Loucy (cell line): ENCODE results near the gene RABL6.
A peak's percentile ranks its signal among the peaks of the same experiment; 100 is the strongest.

Source experiments
- H2AFZ ChIP-seq: fragments of 200-600 bp; sonication (generic); 2 replicates; pipeline ENCODE4 v1.6.0; 2016; ENCODE audit warnings: antibody characterized with exemption, mild to moderate bottlenecking, low read length, moderate library complexity
- H3F3A ChIP-seq: fragments of 200-600 bp; 2 replicates; pipeline ENCODE4 v1.6.0; 2016; ENCODE audit warnings: antibody characterized with exemption, low read depth, mild to moderate bottlenecking
- H3K27me3 ChIP-seq: fragments of 200-600 bp; sonication (generic); 2 replicates; pipeline ENCODE4 v1.6.1; 2014; ENCODE audit warnings: low read length, mild to moderate bottlenecking; ENCODE audit not compliant: insufficient read depth, poor library complexity, severe bottlenecking
- H3K36me3 ChIP-seq: fragments of 200-600 bp; sonication (generic); 2 replicates; pipeline ENCODE4 v1.6.1; 2016; ENCODE audit warnings: low read length; ENCODE audit not compliant: insufficient read depth
- H3K4me1 ChIP-seq: fragments of 200-600 bp; sonication (generic); 2 replicates; pipeline ENCODE4 v1.5.1; 2014; ENCODE audit warnings: low read length, mild to moderate bottlenecking; ENCODE audit not compliant: insufficient read depth, poor library complexity, severe bottlenecking
- H3K4me2 ChIP-seq: fragments of 200-600 bp; sonication (generic); 2 replicates; pipeline ENCODE4 v1.6.0; 2014; ENCODE audit warnings: antibody characterized with exemption, low read length, low read depth, mild to moderate bottlenecking; ENCODE audit not compliant: poor library complexity, severe bottlenecking
- H3K4me3 ChIP-seq: fragments of 200-600 bp; sonication (generic); 2 replicates; pipeline ENCODE4 v1.5.1; 2014; ENCODE audit warnings: low read length, mild to moderate bottlenecking, mixed read lengths; ENCODE audit not compliant: poor library complexity, severe bottlenecking
- H3K79me2 ChIP-seq: fragments of 200-600 bp; sonication (generic); 2 replicates; pipeline ENCODE4 v1.6.1; 2014; ENCODE audit warnings: low read length; ENCODE audit not compliant: insufficient read depth
- H3K9ac ChIP-seq: fragments of 200-600 bp; sonication (generic); 2 replicates; pipeline ENCODE4 v1.6.0; 2014; ENCODE audit warnings: mild to moderate bottlenecking, low read depth, low read length, moderate library complexity; ENCODE audit not compliant: poor library complexity, severe bottlenecking
- H3K9me2 ChIP-seq: fragments of 200-600 bp; sonication (generic); replicated peaks from 2 replicates; pipeline ENCODE4 v1.6.1; 2016; ENCODE audit warnings: low read depth, low read length, mixed read lengths
- H3K9me3 ChIP-seq: fragments of 200-600 bp; sonication (generic); 2 replicates; pipeline ENCODE4 v1.6.1; 2014; ENCODE audit warnings: mild to moderate bottlenecking, antibody characterized with exemption, low read length, low read depth; ENCODE audit not compliant: insufficient read depth
- H4K20me1 ChIP-seq: fragments of 200-600 bp; sonication (generic); 2 replicates; pipeline ENCODE4 v1.6.0; 2014; ENCODE audit warnings: antibody characterized with exemption, low read length, mild to moderate bottlenecking; ENCODE audit not compliant: insufficient read depth, poor library complexity, severe bottlenecking
- CTCF ChIP-seq: fragments of 200-600 bp; sonication (generic); conservative IDR thresholded peaks from 2 replicates; pipeline ENCODE4 v1.5.1; 2014; ENCODE audit warnings: mild to moderate bottlenecking, antibody characterized with exemption, low read length
- EZH2phosphoT487 ChIP-seq: fragments of 200-600 bp; IDR thresholded peaks from 2 replicates; pipeline ENCODE4 v1.6.1; 2018; ENCODE audit warnings: antibody characterized with exemption, mild to moderate bottlenecking, moderate library complexity, borderline replicate concordance

The RABL6 gene

GRCh38 chr9:136886610-136887597 is 79.2 kb downstream of the RABL6 start:
- Histone ChIP-seq H3K9me3 (no peaks in the 10 kb centered on the region), H3K27me3 (no peaks in the 10 kb centered on the region), H2AFZ (peak overlapping the region; percentile 55), H3K9ac (peak overlapping the region; percentile 97), H3K4me1 (peaks cover 31% of the 10 kb centered on the region), H3K4me3 (peak overlapping the region; percentile 87), H3K36me3 (peaks cover 6% of the 10 kb centered on the region; the same call in 1 of the 2 replicates), H3K9me2 (no peaks in the 10 kb centered on the region), H3K4me2 (peak overlapping the region; percentile 88), H3K79me2 (peaks cover 62% of the 10 kb centered on the region), H4K20me1 (peaks cover 41% of the 10 kb centered on the region), H3F3A (no peaks in the 10 kb centered on the region)
- TF ChIP-seq EZH2phosphoT487 (no peak), CTCF (no peak)

- Histone ChIP-seq H3K79me2 (peaks cover 77% of the 10 kb centered on the region), H3K9me3 (no peaks in the 10 kb centered on the region), H3K4me3 (peak overlapping the region; percentile 87), H3K36me3 (peaks cover 10% of the 10 kb centered on the region; the same call in 1 of the 2 replicates), H4K20me1 (peaks cover 48% of the 10 kb centered on the region), H3K4me1 (peaks cover 23% of the 10 kb centered on the region), H3K4me2 (peak overlapping the region; percentile 88), H3F3A (no peaks in the 10 kb centered on the region), H2AFZ (no peak overlapping the region), H3K27me3 (no peaks in the 10 kb centered on the region), H3K9ac (peak overlapping the region; percentile 20), H3K9me2 (no peaks in the 10 kb centered on the region)
- TF ChIP-seq EZH2phosphoT487 (no peak), CTCF (no peak)
Observed at GRCh38 chr9:136888454-136888853, 80.7 kb downstream of the RABL6 start.

GRCh38 chr9:136889858-136890257 is 82.1 kb downstream of the RABL6 start:
- H3K36me3 ChIP-seq: peaks cover 10% of the 10 kb centered on the region; the same call in 1 of the 2 replicates
- H2AFZ ChIP-seq: no peak overlapping the region
- no peaks in the 10 kb centered on the region for H3K9me2 ChIP-seq
- no peak overlapping the region for H3K4me2 ChIP-seq
- H3K9ac ChIP-seq: no peak overlapping the region
- H3F3A ChIP-seq: no peaks in the 10 kb centered on the region
- H3K9me3 ChIP-seq: no peaks in the 10 kb centered on the region
- H3K27me3 ChIP-seq: no peaks in the 10 kb centered on the region
- peaks cover 55% of the 10 kb centered on the region for H4K20me1 ChIP-seq
- TF ChIP-seq EZH2phosphoT487 (no peak), CTCF (no peak)
- peaks cover 23% of the 10 kb centered on the region for H3K4me1 ChIP-seq
- no peak overlapping the region for H3K4me3 ChIP-seq
- H3K79me2 ChIP-seq: peaks cover 91% of the 10 kb centered on the region
